Vagina (tissue), 2 donors: ENCODE results near the gene GLI1. TPM values are rescaled to one million over a fixed set of nuclear protein-coding genes. Genes with fewer than 3 reads are reported as not detected.

Experiments used
- DNase-seq, 2 donors: peaks; one replicate each; pipeline ENCODE4 v3.0.0-alpha.2; 2017; ENCODE audit errors: extremely low spot score in 2 of 2
- H3K27ac ChIP-seq: fragments of 200-600 bp; sonication (generic); one replicate; pipeline ENCODE4 v1.5.1; 2019
- H3K27me3 ChIP-seq: fragments of 200-600 bp; sonication (generic); one replicate; pipeline ENCODE4 v1.5.1; 2019
- H3K36me3 ChIP-seq, 2 donors: fragments of 200-600 bp; sonication (generic); one replicate each; pipeline ENCODE4 v1.5.1; 2017 to 2019
- H3K4me1 ChIP-seq: fragments of 200-600 bp; sonication (generic); one replicate; pipeline ENCODE4 v1.5.1; 2019
- H3K4me3 ChIP-seq, 2 donors: fragments of 200-600 bp; sonication (generic); 1 replicate in 1 of 2; 2 replicates in 1 of 2; pipeline ENCODE4 v1.5.1; 2016 to 2019
- H3K9me3 ChIP-seq: fragments of 200-600 bp; sonication (generic); one replicate; pipeline ENCODE4 v1.5.1; 2019
- CTCF ChIP-seq, 3 experiments: fragments of 450-650 bp in 2 of 3; fragments of 200-600 bp in 1 of 3; sonication (generic) in 1 of 3; IDR thresholded peaks; one replicate each; pipeline ENCODE4 v1.5.1; 2017 to 2019; ENCODE audit warnings: antibody characterized with exemption in 3 of 3, mild to moderate bottlenecking in 2 of 3, moderate library complexity in 2 of 3
- POLR2A ChIP-seq, 2 donors: fragments of 450-650 bp; IDR thresholded peaks; one replicate each; pipeline ENCODE4 v1.6.1; 2017; ENCODE audit warnings: antibody characterized with exemption in 2 of 2, mild to moderate bottlenecking in 2 of 2, moderate library complexity in 2 of 2
- POLR2AphosphoS5 ChIP-seq, 2 donors: sonication (generic); formaldehyde crosslinking; IDR thresholded peaks; one replicate each; pipeline ENCODE4 v1.9.0; 2017; ENCODE audit warnings: antibody characterized with exemption in 2 of 2, mild to moderate bottlenecking in 2 of 2, low read depth in 1 of 2; ENCODE audit not compliant: insufficient read depth in 1 of 2
- intact Hi-C: fragments of 100-400 bp; cut with DNase I; formaldehyde crosslinking; loops from one replicate; pipeline ENCODE4 v1.15.1; 2023
- total RNA-seq: library from RNA; depleted of rRNA; stranded (reverse); fragments of >200 nt; gene quantifications from one replicate; pipeline ENCODE4 v1.2.3, GENCODE V29; 2016

Gene GLI1
- total RNA-seq, 1 donor from 2014 or later: 0.25 TPM

GRCh38 chr12:57479043-57479375, 19.4 kb downstream of the GLI1 start:
- TF ChIP-seq POLR2A (IDR thresholded peaks at IDR 0.05) (no peak), POLR2AphosphoS5 (IDR thresholded peaks at IDR 0.05; ENCODE audit: insufficient read depth in 1 of 2, low read depth in 1 of 2) (no peak), CTCF (IDR thresholded peaks at IDR 0.05) (no peak)
- H3K4me1 ChIP-seq: peaks cover 18% of the 10 kb centered on the region
- no peak overlapping the region for H3K4me3 ChIP-seq
- intact Hi-C loops: no loop called here
- no peak for DNase-seq
- peak overlapping the region; percentile 33 for H3K27ac ChIP-seq
- peaks cover 12% of the 10 kb centered on the region for H3K27me3 ChIP-seq
- no peaks in the 10 kb centered on the region for H3K36me3 ChIP-seq
- no peaks in the 10 kb centered on the region for H3K9me3 ChIP-seq

- peaks cover 18% of the 10 kb centered on the region for H3K4me1 ChIP-seq
- no peak for TF ChIP-seq POLR2A (IDR thresholded peaks at IDR 0.05)
- intact Hi-C loops: no loop called here
- H3K27ac ChIP-seq: peak within 1 kb of the TSS; percentile 33
- H3K9me3 ChIP-seq: no peaks in the 10 kb centered on the region
- peaks cover 11% of the 10 kb centered on the region for H3K27me3 ChIP-seq
- no peak for DNase-seq
- no peaks in the 10 kb centered on the region for H3K36me3 ChIP-seq
- no peak within 1 kb of the TSS for H3K4me3 ChIP-seq
These were observed 20.0 kb downstream of the GLI1 start, which contains the start of gene ARHGAP9 for GRCh38 chr12:57479376-57480115. Gene ARHGAP9, minus strand, starts transcription at chr12:57479866. Its CDS starts 460 bp downstream, at chr12:57479406.

GRCh38 chr12:57481671-57482070, 22.1 kb downstream of the GLI1 start:
- Histone ChIP-seq H3K27ac (no peak overlapping the region), H3K27me3 (no peaks in the 10 kb centered on the region), H3K4me1 (no peaks in the 10 kb centered on the region), H3K9me3 (no peaks in the 10 kb centered on the region), H3K4me3 (no peak overlapping the region), H3K36me3 (no peaks in the 10 kb centered on the region)
- no peak for DNase-seq
- intact Hi-C loops: no loop called here
- TF ChIP-seq POLR2AphosphoS5 (IDR thresholded peaks at IDR 0.05; ENCODE audit: insufficient read depth in 1 of 2, low read depth in 1 of 2) (no peak), POLR2A (IDR thresholded peaks at IDR 0.05) (no peak), CTCF (IDR thresholded peaks at IDR 0.05) (no peak)

GRCh38 chr12:57483466-57483865, 23.9 kb downstream of the GLI1 start:
- TF ChIP-seq POLR2AphosphoS5 (IDR thresholded peaks at IDR 0.05; ENCODE audit: insufficient read depth in 1 of 2, low read depth in 1 of 2) (no peak), CTCF (IDR thresholded peaks at IDR 0.05) (no peak), POLR2A (IDR thresholded peaks at IDR 0.05) (no peak)
- no peak for DNase-seq
- no peaks in the 10 kb centered on the region for H3K36me3 ChIP-seq
- no peak overlapping the region for H3K4me3 ChIP-seq
- H3K27ac ChIP-seq: no peak overlapping the region
- H3K9me3 ChIP-seq: no peaks in the 10 kb centered on the region
- intact Hi-C loops: no loop called here
- no peaks in the 10 kb centered on the region for H3K27me3 ChIP-seq
- peaks cover 7% of the 10 kb centered on the region for H3K4me1 ChIP-seq

- intact Hi-C loops: no loop called here
- no peak for DNase-seq
- TF ChIP-seq POLR2AphosphoS5 (IDR thresholded peaks at IDR 0.05; ENCODE audit: insufficient read depth in 1 of 2, low read depth in 1 of 2) (no peak), POLR2A (IDR thresholded peaks at IDR 0.05) (no peak), CTCF (IDR thresholded peaks at IDR 0.05) (no peak)
- Histone ChIP-seq H3K4me1 (peaks cover 18% of the 10 kb centered on the region), H3K27me3 (no peaks in the 10 kb centered on the region), H3K9me3 (no peaks in the 10 kb centered on the region), H3K36me3 (peaks cover 0 to 12% of the 10 kb centered on the region in 2 donors), H3K4me3 (no peak overlapping the region), H3K27ac (no peak overlapping the region)
These were observed 26.1 kb downstream of the GLI1 start for GRCh38 chr12:57485695-57486094.
